Effector CD4-positive, alpha-beta T cell (primary cell): Measurements from ENCODE around the gene SLC7A1.
A peak's percentile ranks its signal among the peaks of the same experiment; 100 is the strongest.

ENCODE experiments used
- DNase-seq: peaks from one replicate; pipeline ENCODE4 v3.0.0-alpha.2; 2020

The SLC7A1 gene

DNA sequence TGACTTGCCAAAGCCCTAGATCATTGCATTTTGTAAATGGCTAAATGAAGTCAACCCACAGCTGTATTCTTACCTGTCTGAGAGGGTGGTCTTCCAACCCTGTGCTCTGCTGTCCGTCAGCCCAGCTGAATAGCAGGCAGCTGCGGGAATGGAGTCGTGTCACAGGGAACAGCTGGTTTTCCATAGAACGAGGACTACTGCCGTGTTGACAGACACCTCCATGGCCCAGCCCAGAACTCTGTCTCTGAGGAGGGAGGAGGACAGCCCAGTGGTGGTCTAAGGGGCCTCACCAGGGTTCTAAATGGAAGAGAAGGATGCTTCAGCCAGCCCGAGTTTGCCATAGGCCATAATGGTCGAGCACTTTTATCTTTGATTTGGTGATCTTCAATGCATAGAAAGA is 110.7 kb downstream of the SLC7A1 start:
- no peak for DNase-seq

DNA sequence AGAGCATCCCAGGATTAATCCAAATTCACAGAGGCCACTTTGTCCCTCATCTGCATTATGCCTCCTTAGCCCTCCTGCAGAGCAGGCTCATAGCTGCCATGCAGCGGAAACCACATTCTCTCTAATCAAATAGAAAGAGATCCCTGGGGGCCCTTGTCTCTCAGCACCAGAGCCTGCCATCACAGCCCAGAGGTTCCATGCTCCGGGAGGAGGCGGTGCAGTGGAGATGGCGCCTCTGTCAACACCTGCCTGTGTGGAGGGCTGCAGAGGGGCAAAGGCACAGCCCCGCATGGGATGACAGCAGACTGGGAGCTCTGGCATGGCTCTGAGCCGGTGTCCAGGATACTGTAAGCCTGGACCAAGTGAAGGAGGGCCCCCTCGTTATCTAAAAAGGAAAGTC is 111.3 kb downstream of the SLC7A1 start:
- no peak for DNase-seq

DNA sequence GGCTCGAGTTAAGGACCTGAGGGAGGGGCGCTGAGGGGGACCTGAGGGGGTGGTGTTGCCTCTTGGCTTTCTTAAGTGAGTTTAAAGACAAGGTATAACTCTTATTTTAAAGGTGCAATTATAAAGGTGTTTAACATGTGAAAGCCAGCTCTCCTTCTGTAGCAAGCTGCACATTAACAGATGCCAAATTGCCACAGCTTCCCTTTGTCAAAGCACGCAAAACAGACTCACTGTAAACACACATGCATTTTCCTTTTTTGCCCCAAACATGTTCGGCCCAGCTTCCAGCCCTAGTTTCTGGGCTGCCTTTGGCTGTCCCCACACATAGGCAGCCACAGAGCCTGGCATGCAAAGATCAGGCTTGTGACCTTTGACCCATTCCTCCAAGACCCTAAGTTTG is 111.9 kb downstream of the SLC7A1 start:
- DNase-seq: no peak

DNA sequence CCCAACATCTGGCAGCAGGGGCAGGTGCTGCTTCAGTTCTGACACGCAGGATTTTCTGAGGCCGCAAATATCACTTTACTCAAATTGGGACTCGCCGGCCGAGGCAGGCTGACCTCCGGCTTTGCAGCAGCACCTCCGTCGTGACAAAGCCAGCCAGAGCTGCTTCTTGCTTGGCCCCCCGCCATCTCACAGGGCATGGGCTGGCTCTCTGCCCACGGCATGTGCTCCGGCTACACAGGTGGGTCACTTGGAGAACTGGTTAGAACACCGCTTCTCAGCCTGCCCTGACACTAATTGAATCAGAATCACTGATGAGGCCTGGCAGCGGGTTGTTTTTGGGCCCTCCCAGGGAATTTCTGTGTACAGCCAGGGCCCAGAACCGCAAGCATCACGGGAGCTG is 112.3 kb downstream of the SLC7A1 start:
- no peak for DNase-seq

DNA sequence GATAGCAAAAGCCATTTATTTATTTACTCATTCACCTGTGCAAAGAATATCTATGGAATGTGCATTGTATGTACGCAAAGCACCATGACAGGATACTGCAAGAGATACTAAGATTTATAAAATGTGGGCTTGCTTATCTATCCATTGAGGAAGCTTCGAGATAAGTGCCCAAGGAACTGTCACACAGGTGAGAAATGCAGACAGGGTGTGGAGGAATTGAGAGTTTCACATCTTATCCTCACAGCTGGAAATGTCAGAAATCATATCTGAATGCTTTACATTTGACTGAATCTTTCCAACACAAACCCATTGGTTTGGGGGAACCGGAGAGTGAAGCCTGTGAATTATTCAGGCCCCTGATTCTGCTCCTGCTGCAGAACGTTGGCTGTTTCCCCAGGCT is 113.0 kb downstream of the SLC7A1 start:
- DNase-seq: no peak

DNA sequence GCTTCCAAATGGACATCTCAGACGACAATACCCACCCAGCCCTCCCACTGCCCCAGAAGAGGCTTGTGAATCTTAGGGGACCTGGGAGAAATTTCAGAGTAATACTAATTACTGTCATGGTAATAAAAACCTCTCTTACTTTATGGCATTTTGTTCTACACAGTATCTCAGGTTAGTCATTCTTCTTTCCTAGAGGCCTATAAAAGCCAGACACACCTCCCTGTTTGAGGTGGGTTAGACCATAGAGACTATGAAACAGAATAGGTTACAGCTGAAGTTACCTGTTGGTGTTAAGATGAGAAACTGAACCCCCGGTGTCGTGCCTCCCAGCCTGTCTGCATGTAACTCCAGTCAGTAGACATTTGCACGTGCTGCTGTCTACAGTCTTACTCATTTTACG is 113.9 kb downstream of the SLC7A1 start:
- no peak for DNase-seq

DNA sequence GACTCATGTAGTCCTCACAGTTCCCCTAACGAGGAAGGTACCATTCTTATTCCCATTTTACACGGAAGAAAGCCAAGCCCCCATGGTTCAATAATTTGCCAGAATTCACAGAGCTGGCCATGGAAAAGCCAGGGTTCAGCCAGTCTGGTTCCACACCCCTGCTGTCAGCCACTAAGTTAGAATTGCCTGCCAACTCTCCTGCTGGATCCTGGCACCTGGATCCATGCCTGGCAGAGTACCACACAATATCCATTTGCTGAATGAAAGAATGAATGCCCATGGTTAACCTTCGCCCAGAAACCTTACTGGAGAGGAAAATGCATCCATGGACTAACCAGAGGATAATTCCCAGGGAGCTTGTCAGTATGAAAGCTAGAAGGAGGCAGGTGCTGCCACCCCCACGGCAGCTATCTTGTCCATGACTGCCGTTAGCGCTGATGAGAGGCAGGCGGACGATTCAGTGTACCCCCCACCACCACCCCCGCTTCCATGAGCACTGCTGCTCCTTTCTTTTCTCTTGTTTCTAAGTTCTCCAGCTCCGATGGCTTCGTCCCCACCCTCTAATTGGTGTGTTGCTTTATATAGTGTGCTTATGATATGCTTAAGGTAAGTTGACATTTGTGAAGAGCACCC is 114.5 kb downstream of the SLC7A1 start:
- DNase-seq: no peak

DNA sequence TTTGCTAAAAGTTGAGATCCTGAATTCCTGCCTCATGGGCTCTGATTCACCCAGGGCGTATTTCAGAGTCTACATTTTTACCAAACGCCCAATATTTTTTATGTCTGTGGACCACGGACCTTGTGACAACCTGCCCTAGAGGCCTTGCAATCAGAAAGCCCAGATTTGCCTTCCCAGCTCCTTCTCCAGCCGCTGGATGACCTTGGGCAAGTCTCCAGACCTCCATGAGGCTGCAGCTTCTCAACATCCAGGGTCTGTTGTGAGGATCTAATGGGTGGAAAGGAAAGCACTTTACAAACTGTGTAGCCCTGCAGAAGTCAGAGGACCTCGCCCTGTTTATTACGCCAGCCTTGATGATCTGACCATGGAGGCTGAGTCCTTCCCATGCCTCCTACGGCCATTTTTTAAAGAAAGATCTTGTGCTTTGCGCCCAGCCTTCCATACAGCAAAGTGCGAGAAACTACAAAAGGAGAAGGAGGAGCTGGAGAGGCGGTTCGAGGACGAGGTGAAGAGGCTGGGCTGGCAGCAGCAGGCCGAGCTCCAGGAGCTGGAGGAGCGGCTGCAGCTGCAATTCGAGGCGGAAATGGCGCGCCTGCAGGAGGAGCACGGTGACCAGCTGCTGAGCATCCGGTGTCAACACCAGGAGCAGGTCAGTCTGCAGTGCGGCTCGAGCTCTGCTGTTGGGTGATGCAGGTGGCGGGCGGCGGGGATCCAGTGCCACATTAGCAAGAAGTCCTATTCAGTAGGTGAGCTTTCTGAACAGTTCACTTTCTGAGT is 115.6 kb downstream of the SLC7A1 start:
- DNase-seq: no peak

DNA sequence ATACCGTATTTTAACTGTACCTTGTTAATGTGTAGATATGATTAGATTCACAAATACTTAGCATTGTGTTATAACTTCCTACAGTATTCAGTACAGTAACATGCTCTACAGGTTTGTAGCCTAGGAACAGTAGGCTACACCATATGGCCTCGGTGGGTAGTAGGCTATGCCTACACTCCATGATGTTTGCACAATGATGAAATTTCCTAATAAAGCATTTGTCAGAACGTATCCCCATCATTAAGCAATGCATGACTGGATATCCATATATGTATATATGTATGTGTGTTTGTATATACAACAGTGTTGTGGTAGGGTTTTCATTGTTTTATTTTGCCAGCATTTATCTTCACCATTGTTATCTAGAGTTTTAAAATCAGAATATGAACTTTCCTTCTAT is 119.4 kb downstream of the SLC7A1 start:
- DNase-seq: no peak

DNA sequence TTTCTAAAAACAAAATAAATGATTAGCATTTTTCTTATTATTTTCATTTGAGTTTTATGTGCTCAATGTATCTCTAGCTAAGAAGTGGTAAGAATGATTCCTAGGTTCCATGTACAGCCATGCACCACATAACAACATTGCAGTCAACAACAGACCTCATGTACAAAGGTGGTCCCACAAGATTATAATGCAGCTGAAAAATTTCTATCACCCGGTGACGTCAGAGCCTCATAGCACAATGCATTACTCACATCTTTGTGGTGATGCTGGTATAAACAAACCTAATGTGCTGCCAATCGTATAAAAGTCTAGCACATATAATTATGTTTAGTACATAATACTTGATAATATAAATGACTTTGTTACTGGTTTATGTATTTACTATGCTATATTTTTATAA is 120.5 kb downstream of the SLC7A1 start:
- no peak for DNase-seq

DNA sequence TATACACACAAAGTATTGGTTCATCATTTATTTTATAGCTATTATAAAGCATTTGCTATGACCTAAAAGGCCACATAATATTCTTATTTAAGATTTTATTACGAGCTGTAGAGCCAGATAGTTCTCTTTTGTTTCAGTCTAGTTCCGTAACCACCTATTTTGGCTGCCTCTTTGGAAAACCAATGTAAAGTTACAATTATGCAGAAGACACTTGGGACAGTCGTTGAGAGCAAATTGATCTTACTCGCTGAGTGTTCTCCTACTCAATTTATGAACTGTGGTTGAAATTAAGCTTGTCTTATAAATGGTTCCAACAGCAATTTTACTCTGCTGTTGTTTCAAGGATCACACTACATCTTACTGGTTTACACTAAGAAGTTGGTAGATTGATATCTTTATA is 122.3 kb downstream of the SLC7A1 start:
- no peak for DNase-seq

DNA sequence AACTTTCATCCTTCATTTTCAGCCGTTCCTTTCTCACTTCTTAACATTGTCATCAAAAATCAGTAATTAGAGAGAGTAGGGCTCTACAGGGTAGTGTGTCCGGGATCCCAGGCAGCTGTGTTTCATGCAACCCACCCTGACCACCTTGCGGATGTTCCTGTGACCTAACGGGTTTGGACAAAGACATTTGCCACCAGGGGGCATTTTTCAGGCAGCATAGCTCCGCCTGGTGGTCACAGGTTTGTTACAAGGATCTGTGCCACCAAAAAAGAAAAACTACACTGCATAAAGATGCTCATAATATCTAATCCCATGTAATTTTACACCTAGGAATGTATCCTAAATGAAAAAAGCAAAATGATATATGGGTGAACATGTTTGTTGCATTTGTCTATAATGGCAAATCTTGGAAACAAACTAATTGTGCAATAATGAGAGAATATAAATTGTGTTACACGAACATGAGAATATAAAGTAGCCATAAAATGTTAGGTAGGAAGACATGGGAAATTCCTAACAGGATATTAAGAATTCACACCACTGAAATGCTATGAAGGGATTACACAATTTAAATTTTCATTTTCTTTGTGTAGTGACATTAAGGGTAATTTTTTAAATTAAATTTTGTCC is 123.0 kb downstream of the SLC7A1 start:
- peak; percentile 16 for DNase-seq

DNA sequence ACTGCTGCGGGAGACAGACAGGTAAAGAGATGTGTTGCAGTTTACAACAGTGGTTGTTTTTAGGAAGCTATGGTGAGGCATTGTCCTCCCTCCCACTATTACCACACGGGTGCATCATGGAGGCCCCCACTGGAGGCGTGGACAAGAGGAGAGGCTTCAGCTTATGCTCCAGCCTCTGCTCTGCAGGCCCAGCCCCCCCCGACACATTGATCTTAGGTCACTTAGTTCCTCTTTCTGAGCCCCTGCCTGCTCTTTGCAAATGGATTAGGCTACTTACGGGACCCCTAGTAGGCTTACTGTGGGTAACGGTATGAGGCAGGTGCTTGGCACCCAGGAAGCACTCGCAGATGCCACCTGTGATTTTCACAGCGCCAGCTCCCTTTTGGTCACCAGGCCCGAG is 123.9 kb downstream of the SLC7A1 start:
- DNase-seq: no peak

DNA sequence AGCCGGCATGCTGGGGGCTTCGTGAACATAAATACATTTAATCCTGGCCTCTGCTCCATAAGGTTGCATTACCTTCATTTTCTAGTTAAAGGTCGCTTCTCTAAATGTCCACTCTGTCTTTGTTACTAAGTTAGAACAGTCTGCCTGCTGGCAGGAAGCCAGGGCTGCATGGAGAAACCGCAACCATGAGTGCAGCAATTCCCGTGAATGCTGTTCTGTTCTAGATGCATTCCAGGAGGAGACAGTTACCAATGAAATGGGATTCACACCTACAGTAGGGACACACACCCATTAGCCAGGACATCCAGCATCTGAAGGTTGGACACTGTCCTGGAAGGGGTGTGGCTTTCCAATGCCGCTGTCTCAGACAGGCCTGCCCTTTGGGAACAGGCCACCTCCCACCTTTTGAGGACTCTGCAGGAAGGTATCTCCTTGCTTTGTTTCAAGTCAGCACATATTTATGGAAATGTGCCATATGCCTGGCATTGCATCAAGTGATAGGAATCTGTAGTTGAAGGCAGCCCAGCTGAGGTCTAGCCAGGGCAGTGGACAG is 129.7 kb downstream of the SLC7A1 start:
- DNase-seq: no peak

DNA sequence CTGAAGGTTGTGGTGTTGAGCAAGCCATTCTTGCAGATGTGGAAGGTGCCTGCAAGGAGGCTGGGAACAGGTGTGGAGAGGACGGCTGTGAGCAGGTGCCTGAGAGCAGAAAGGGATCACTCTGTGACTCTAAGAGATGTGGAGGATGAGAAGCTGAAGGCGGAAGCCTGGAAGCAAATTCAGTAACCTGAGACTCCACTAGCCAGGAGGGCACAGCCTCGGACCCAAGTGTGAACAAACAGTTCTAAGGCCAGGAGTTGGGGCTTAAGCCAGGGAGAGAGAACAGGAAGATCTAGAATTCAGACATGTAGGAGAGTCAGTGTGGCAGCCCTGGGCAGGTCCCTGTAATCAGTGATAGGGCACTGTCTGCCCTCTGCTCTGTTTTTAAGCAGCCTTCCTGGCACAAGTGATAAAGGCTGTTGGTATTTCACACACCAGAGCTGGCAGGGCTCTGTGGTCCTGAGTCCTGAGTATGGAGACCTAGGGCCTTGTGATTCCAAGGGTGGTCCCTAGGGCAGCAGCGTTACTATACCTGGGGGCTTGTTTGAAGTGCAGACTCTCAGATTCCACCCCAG is 131.3 kb downstream of the SLC7A1 start:
- no peak for DNase-seq

DNA sequence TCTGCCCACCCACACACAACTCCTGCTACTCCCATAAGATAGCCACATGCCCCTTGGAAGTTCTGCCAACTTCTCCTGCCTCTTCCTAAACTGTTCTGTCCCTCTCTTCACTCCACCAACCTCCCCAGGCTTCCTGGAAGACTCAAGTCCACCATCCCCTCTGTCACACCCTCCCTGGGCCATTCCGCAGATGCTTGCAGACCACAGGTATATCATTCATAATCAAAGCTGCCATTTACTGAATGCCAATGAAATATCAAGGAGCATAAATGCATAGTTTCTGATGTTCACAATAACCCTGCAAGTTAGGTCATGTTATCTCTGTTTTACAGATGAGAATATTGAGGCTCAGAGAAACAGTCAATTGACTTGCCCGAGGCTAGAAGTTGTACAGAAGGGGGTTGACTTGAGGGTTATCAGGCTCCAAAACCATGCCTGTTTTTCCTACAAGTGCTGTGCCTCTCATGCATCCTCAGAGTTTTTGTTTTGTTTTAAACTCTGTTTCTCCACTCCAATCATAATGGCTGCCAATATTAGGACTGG is 135.6 kb downstream of the SLC7A1 start:
- DNase-seq: no peak
